H9 (cell line): ENCODE results near the gene LMO1. TPM values are rescaled to one million over a fixed set of nuclear protein-coding genes. Genes with fewer than 3 reads are reported as not detected.

ENCODE experiments used
- DNase-seq: peaks from one replicate; pipeline ENCODE4 v3.0.0-alpha.2; 2017
- H2AFZ ChIP-seq: one replicate; pipeline ENCODE4 v1.6.1; 2013; ENCODE audit warnings: mild to moderate bottlenecking, low read length, control low read depth, moderate library complexity
- H2AK5ac ChIP-seq: 2 replicates; pipeline ENCODE4 v1.6.1; 2013; ENCODE audit warnings: low read length, control low read depth, mixed read lengths; ENCODE audit not compliant: insufficient read length
- H2BK120ac ChIP-seq: one replicate; pipeline ENCODE4 v1.6.1; 2013; ENCODE audit warnings: low read depth, mild to moderate bottlenecking, low read length, control low read depth, inconsistent platforms; ENCODE audit not compliant: poor library complexity, severe bottlenecking
- H2BK12ac ChIP-seq: 2 replicates; pipeline ENCODE4 v1.6.1; 2013; ENCODE audit warnings: low read length, control low read depth, mixed read lengths, low read depth; ENCODE audit not compliant: insufficient read length
- H2BK15ac ChIP-seq: 2 replicates; pipeline ENCODE4 v1.6.1; 2013; ENCODE audit warnings: low read depth, low read length, control low read depth
- H2BK20ac ChIP-seq: one replicate; pipeline ENCODE4 v1.6.1; 2013; ENCODE audit warnings: low read depth, mild to moderate bottlenecking, low read length, control low read depth, inconsistent platforms; ENCODE audit not compliant: poor library complexity, severe bottlenecking
- H2BK5ac ChIP-seq: 2 replicates; pipeline ENCODE4 v1.6.1; 2013; ENCODE audit warnings: low read length, control low read depth, mixed read lengths; ENCODE audit not compliant: insufficient read length
- H3K14ac ChIP-seq: 2 replicates; pipeline ENCODE4 v1.6.1; 2013; ENCODE audit warnings: low read length, control low read depth; ENCODE audit not compliant: insufficient read depth
- H3K18ac ChIP-seq: 2 replicates; pipeline ENCODE4 v1.6.1; 2013; ENCODE audit warnings: low read depth, mild to moderate bottlenecking, mixed read lengths, low read length, control low read depth; ENCODE audit not compliant: insufficient read length
- H3K23ac ChIP-seq: 2 replicates; pipeline ENCODE4 v1.6.1; 2013; ENCODE audit warnings: low read length, control low read depth, mixed read lengths, low read depth; ENCODE audit not compliant: insufficient read length
- H3K23me2 ChIP-seq: 2 replicates; pipeline ENCODE4 v1.6.1; 2013; ENCODE audit warnings: low read depth, mild to moderate bottlenecking, mixed read lengths, low read length, control low read depth; ENCODE audit not compliant: insufficient read length, poor library complexity, severe bottlenecking
- H3K27ac ChIP-seq: 2 replicates; pipeline ENCODE4 v1.5.1; 2013; ENCODE audit warnings: low read length, control low read depth, mixed read lengths, low read depth; ENCODE audit not compliant: insufficient read length
- H3K27me3 ChIP-seq: 2 replicates; pipeline ENCODE4 v1.6.1; 2013; ENCODE audit warnings: low read length, control low read depth, inconsistent platforms; ENCODE audit not compliant: insufficient read depth
- H3K4ac ChIP-seq: 2 replicates; pipeline ENCODE4 v1.6.1; 2013; ENCODE audit warnings: low read depth, mild to moderate bottlenecking, control low read depth, inconsistent platforms, low read length, moderate library complexity
- H3K4me1 ChIP-seq: 2 replicates; pipeline ENCODE4 v1.6.1; 2013; ENCODE audit warnings: low read length, control low read depth, inconsistent platforms; ENCODE audit not compliant: insufficient read depth
- H3K4me2 ChIP-seq: 2 replicates; pipeline ENCODE4 v1.6.1; 2013; ENCODE audit warnings: low read length, control low read depth, mixed read lengths; ENCODE audit not compliant: insufficient read length, insufficient read depth
- H3K56ac ChIP-seq: 2 replicates; pipeline ENCODE4 v1.6.1; 2013; ENCODE audit warnings: low read depth, mild to moderate bottlenecking, mixed read lengths, low read length, control low read depth; ENCODE audit not compliant: insufficient read length
- H3K79me1 ChIP-seq: 2 replicates; pipeline ENCODE4 v1.6.1; 2013; ENCODE audit warnings: low read depth, mild to moderate bottlenecking, moderate library complexity, low read length, control low read depth, inconsistent platforms; ENCODE audit not compliant: insufficient read depth, poor library complexity, severe bottlenecking
- H3K79me2 ChIP-seq: 2 replicates; pipeline ENCODE4 v1.6.1; 2013; ENCODE audit warnings: low read length, control low read depth, inconsistent platforms; ENCODE audit not compliant: insufficient read depth
- H3K9ac ChIP-seq: 2 replicates; pipeline ENCODE4 v1.6.1; 2013; ENCODE audit warnings: low read length, control low read depth, mixed read lengths; ENCODE audit not compliant: insufficient read length; ENCODE audit errors: extremely low read depth
- H3K9me3 ChIP-seq: one replicate; pipeline ENCODE4 v1.6.1; 2013; ENCODE audit warnings: low read depth, low read length, inconsistent platforms; ENCODE audit not compliant: control insufficient read depth
- H3T11ph ChIP-seq: one replicate; pipeline ENCODE4 v1.6.1; 2013; ENCODE audit warnings: mild to moderate bottlenecking, low read length, control low read depth, inconsistent platforms
- H4K20me1 ChIP-seq: one replicate; pipeline ENCODE4 v1.6.1; 2013; ENCODE audit not compliant: control insufficient read depth, insufficient read length, insufficient read depth
- H4K5ac ChIP-seq: 2 replicates; pipeline ENCODE4 v1.6.1; 2013; ENCODE audit warnings: low read depth, mild to moderate bottlenecking, mixed read lengths, low read length, control low read depth; ENCODE audit not compliant: insufficient read length
- H4K8ac ChIP-seq: replicated peaks from 2 replicates; pipeline ENCODE4 v1.6.1; 2013; ENCODE audit warnings: low read length, control low read depth, mixed read lengths, low read depth; ENCODE audit not compliant: insufficient read length
- H4K91ac ChIP-seq: 2 replicates; pipeline ENCODE4 v1.6.1; 2013; ENCODE audit warnings: low read depth, mild to moderate bottlenecking, moderate library complexity, mixed read lengths, low read length, control low read depth; ENCODE audit not compliant: insufficient read length
- H3K27ac Mint-ChIP-seq, 3 experiments: 2 replicates in 2 of 3; 3 replicates in 1 of 3; pipeline ENCODE4 v1.8.0; 2020 to 2021; ENCODE audit warnings: mixed read lengths in 3 of 3, mild to moderate bottlenecking in 1 of 3, moderate library complexity in 1 of 3
- H3K27me3 Mint-ChIP-seq: 2 replicates; pipeline ENCODE4 v1.8.0; 2021; ENCODE audit warnings: low read depth, mild to moderate bottlenecking, moderate library complexity, mixed read lengths
- H3K36me3 Mint-ChIP-seq, 3 experiments: 2 replicates in 2 of 3; 3 replicates in 1 of 3; pipeline ENCODE4 v1.8.0; 2020 to 2021; ENCODE audit warnings: low read depth in 3 of 3, mixed read lengths in 3 of 3; ENCODE audit not compliant: insufficient read depth in 1 of 3
- H3K4me1 Mint-ChIP-seq, 2 experiments: 2 replicates each; pipeline ENCODE4 v1.8.0; 2020; ENCODE audit warnings: mixed read lengths in 2 of 2
- H3K4me3 Mint-ChIP-seq, 2 experiments: 2 replicates in 1 of 2; 3 replicates in 1 of 2; pipeline ENCODE4 v1.8.0; 2020 to 2021; ENCODE audit warnings: mild to moderate bottlenecking in 2 of 2, mixed read lengths in 2 of 2, moderate library complexity in 1 of 2
- H3K9me3 Mint-ChIP-seq, 2 experiments: 2 replicates in 1 of 2; 3 replicates in 1 of 2; pipeline ENCODE4 v1.8.0; 2020; ENCODE audit warnings: mild to moderate bottlenecking in 2 of 2, mixed read lengths in 2 of 2, moderate library complexity in 1 of 2
- CTCF ChIP-seq: fragments of 200-600 bp; sonication (generic); conservative IDR thresholded peaks from 3 replicates; pipeline ENCODE4 v1.8.0; 2021; ENCODE audit warnings: antibody characterized with exemption, mild to moderate bottlenecking
- WGBS: extraction: QIAGEN DNeasy Blood & Tissue Kit; methylation state at CpG from one replicate; pipeline ENCODE4 v1.1.7; 2013; ENCODE audit warnings: missing lambda C conversion rate, low lambda C conversion rate, mixed read lengths; ENCODE audit not compliant: insufficient read length; ENCODE audit errors: extremely low coverage; 5-methylcytosine and 5-hydroxymethylcytosine counted together
- total RNA-seq: library from RNA; stranded (reverse); gene quantifications from 2 replicates; pipeline ENCODE4 v1.2.1, GENCODE V29; 2021

The LMO1 gene
- total RNA-seq, 1 experiment from 2014 or later, result 0.50 TPM

GRCh38 chr11:8283465-8284230 lies 20.0 kb upstream of the LMO1 start:
- peaks cover 3% of the 10 kb centered on the region; the same call in 1 of the 2 replicates for H3K27me3 ChIP-seq
- no peaks in the 10 kb centered on the region for H3K9me3 ChIP-seq
- DNase-seq, result peak; percentile 64
- no peak for TF ChIP-seq CTCF
- no peak overlapping the region for H4K5ac ChIP-seq
- H2BK120ac ChIP-seq, result no peak overlapping the region
- H3K18ac ChIP-seq, result peak overlapping the region; percentile 52
- Mint-ChIP-seq H3K9me3 (peaks cover 0 to 3% of the 10 kb centered on the region in 2 experiments; a peak in 1 of 5 replicates), H3K27ac (no peak overlapping the region), H3K4me3 (no peak overlapping the region; a peak in 1 of 5 replicates), H3K36me3 (no peaks in the 10 kb centered on the region), H3K4me1 (peaks cover 2 to 10% of the 10 kb centered on the region in 2 experiments; a peak in 2 of 4 replicates), H3K27me3 (peaks cover 19% of the 10 kb centered on the region)
- H2AK5ac ChIP-seq, result no peak overlapping the region
- H4K8ac ChIP-seq, result no peak overlapping the region
- H3K79me1 ChIP-seq, result no peaks in the 10 kb centered on the region
- peaks cover 8% of the 10 kb centered on the region for H3K23me2 ChIP-seq
- H3K79me2 ChIP-seq, result no peaks in the 10 kb centered on the region
- H3K4me1 ChIP-seq, result no peaks in the 10 kb centered on the region; the same call in 1 of the 2 replicates
- WGBS, result no CpG with 5 or more reads among the region's 32 CpGs
- H3K23ac ChIP-seq, result no peak overlapping the region
- no peak overlapping the region for H4K91ac ChIP-seq
- H2BK15ac ChIP-seq, result no peak overlapping the region
- no peak overlapping the region for H2BK20ac ChIP-seq
- no peak overlapping the region for H3K4ac ChIP-seq
- H3K14ac ChIP-seq, result no peak overlapping the region
- H3K4me2 ChIP-seq, result peak overlapping the region; percentile 38
- no peak overlapping the region for H3K27ac ChIP-seq
- peak overlapping the region; percentile 33 for H2AFZ ChIP-seq
- no peak overlapping the region for H2BK12ac ChIP-seq
- H2BK5ac ChIP-seq, result no peak overlapping the region
- no peak overlapping the region for H3T11ph ChIP-seq
- no peak overlapping the region for H3K9ac ChIP-seq
- no peaks in the 10 kb centered on the region for H4K20me1 ChIP-seq
- H3K56ac ChIP-seq, result no peak overlapping the region
